RCC 7860 (cell line): ENCODE measurements around the gene DNAJA4.
"Not testable (repeated sequence)": the region's sequence is repeated elsewhere in the genome, so short reads cannot be mapped to it uniquely, and the experiment has no call there.

Experiments
- DNase-seq: peaks from one replicate; pipeline ENCODE4 v3.0.0-alpha.2; 2015; ENCODE audit warnings: low spot score
- FAIRE-seq: peaks from 2 replicates; lab custom pipeline; 2012; peaks lifted over from hg19 to GRCh38; lab: Jason Lieb, UNC

The DNAJA4 gene

GRCh38 chr15:78243491-78243941 is 20.8 kb upstream of the DNAJA4 start:
- DNase-seq (no peak), FAIRE-seq (no peak)

GRCh38 chr15:78244101-78244500 is 20.3 kb upstream of the DNAJA4 start:
- no peak for FAIRE-seq

GRCh38 chr15:78244893-78245292 is 19.5 kb upstream of the DNAJA4 start:
- FAIRE-seq, result no peak
- DNase-seq, result no peak

More at GRCh38 chr15:78244101-78244500, 20.3 kb upstream of the DNAJA4 start:
- no peak for DNase-seq

DNA sequence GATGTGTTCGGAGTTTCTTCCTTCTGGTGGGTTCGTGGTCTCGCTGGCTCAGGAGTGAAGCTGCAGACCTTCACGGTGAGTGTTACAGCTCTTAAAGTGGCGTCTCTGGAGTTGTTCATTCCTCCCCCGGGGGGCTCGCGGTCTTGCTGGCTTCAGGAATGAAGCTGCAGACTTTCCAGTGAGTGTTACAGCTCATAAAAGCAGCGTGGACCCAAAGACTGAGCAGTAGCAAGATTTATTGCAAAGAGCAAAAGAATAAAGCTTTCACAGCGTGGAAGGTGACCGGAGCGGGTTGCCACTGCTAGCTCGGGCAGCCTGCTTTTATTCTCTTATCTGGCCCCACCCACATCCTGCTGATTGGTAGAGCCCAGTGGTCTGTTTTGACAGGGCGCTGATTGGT is 19.0 kb upstream of the DNAJA4 start:
- not testable (repeated sequence) for DNase-seq, FAIRE-seq

DNA sequence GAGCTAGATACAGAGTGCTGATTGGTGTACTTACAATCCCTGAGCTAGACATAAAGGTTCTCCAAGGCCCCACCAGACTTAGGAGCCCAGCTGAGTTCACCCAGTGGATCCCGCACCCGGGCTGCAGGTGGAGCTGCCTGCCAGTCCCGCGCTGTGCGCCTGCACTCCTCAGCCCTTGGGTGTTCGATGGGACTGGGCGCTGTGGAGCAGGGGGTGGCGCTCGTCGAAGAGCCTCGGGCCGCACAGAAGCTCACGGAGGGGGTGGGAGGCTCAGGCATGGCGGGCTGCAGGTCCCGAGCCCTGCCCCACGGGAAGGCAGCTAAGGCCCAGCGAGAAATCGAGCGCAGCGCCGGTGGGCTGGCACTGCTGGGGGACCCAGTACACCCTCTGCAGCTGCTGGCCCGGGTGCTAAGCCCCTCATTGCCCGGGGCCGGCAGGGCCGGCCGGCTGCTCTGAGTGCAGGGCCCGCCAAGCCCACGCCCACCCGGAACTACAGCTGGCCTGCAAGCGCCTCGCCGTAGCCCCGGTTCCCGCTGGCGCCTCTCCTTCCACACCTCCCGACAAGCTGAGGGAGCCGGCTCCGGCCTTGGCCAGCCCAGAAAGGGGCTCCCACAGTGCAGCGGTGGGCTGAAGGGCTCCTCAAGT is 18.3 kb upstream of the DNAJA4 start:
- FAIRE-seq, DNase-seq: not testable (repeated sequence)

DNA sequence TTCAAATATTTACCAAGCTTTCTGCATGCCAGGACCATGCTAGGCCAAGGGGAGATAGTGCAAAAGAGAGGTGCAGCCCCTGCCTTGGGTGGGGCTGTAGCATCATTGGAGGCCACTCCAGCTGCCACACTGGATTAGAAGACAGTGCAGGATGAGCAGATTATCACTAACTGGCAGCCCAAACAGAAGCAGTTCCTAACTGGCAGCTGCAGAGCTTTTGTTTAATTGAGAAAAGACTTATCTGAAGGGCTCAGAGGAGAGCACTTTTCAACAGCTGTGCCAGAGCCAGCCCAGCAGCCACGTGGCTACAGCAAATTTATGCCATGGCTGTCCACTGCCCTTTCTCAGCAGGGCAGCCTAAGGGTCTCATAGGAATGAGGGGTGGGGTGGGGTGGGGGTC is 16.5 kb upstream of the DNAJA4 start:
- FAIRE-seq (no peak), DNase-seq (no peak)

DNA sequence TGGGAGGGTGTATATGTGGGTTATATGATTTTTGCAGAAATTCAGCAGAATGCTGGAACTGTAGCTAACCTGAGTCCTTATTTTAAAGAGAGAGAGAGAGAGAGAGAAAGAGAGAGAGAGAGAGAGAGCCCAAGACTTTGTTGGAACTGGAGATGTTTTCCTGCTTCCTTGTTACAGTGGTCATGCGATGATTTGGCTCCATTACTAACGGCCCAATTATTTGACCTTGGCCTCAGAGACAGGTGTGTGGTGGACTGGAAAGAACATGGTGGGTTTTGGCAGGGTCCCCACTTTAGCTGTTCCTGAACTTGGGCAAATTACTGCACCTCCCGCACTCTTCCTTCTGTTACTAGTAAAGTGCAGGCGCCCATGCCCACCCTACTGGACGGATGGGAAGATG is 15.2 kb upstream of the DNAJA4 start:
- FAIRE-seq (no peak), DNase-seq (no peak)

GRCh38 chr15:78251136-78251535 is 13.2 kb upstream of the DNAJA4 start:
- no peak for DNase-seq
- no peak for FAIRE-seq

- no peak for DNase-seq
- no peak for FAIRE-seq
Observed at GRCh38 chr15:78255421-78256043, 8.8 kb upstream of the DNAJA4 start.

- FAIRE-seq (no peak), DNase-seq (no peak)
Observed at GRCh38 chr15:78256044-78256437, 8.3 kb upstream of the DNAJA4 start.

- FAIRE-seq, result no peak
- no peak for DNase-seq
Observed at GRCh38 chr15:78257681-78258080, 6.7 kb upstream of the DNAJA4 start.

GRCh38 chr15:78259232-78259631 is 5.1 kb upstream of the DNAJA4 start:
- no peak for FAIRE-seq
- DNase-seq, result no peak

DNA sequence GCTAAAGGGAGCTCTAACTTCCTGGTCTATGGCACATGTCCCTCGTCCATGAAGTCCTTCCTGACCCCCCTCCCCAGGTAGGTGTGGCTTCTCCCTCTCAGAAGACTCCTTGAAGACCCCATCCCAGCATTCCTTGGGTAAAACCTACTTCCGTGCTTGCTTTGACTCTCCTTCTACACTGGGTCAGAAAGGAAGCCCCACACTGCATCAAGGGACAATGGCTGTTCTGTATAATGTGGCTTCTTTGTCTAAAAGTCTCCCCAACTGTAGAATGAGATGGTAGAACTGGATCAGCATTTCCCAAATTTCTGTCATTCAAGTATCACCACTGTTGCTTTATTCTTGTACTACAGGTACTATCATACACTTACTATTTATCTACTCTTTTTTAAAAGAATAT is 3.9 kb upstream of the DNAJA4 start:
- FAIRE-seq, result no peak
- no peak for DNase-seq

DNA sequence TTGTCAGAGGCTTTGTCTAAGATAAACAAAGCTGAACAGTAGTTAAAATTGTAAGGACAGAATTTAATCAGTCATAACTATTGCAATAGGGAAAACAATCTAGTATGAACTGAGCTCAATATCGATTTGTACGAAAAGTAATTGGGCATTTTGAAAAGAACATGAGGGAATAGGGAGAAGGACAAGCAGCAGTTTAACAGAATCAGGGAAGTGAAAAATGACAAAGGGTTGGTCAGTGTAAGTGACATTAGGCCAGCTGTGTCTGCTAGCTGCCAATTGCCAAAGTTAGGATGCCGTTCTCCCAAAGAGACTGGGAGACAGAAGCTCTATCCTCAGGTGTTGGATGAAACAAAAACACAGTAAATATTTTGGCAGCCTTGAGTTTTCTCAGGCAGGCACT is 3.3 kb upstream of the DNAJA4 start:
- no peak for DNase-seq
- FAIRE-seq, result no peak

DNA sequence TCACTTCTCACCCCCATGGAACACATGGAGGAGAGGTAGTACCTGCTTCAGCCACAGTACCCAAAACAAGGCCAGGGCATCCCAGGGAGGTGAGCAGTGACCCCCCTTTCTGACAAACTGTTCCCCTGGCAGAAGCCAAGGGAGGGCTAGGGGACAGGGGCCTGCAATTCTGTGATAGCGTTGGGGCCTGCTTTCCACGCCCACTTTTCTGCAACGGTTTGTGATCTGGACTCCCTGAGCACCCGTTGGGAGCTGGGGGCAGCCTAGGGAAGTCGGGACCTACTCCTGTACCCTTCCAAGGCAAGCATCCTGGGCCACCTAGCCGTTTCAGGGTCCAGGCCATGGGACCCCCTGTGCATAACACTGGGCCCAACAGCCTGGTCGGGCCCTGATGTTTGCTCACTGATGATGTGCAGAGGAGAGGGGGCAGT is 996 bp upstream of the DNAJA4 start:
- FAIRE-seq (no peak), DNase-seq (no peak)

- DNase-seq (no peak), FAIRE-seq (no peak)
Observed at GRCh38 chr15:78263907-78264303, 457 bp upstream of the DNAJA4 start.

DNA sequence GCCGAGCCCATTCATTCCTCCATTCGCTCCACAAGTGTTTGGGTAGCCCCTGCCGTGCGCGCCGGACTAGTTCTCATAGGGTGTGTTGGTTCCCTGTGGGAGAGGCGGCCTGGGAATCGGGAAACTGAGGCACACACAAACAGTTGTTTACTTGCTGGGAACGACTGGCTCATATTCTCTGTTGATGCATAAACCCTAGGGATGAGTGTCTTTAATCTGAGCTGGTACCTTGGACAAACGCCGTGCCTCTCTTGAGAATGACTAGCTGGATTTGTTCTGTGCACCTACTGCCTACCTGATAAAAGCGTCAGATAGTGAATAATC is 737 bp downstream of the DNAJA4 start:
- no peak for DNase-seq
- FAIRE-seq, result no peak

DNA sequence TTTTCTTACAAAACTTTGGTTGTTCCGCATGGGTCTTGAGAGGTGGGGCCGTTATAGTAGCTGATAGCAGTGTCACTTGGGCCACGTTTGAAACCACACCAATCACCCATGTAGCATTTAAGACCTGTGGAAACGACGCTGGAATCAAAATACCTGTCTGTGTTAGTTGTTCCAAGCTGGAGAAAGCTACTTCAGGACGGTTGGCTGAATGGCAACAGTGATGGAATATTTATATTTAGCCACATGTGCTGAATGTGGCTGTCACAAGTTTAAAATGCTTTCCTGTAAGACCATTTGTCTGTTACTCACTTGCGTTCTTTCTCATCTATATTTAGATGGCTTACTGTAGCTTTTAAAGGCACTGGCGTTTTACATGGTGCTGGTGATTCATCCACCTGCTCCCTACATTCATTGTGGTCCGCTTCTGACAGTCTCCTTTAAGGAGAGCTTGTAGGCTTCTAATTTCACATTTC is 1.4 kb downstream of the DNAJA4 start:
- DNase-seq (no peak), FAIRE-seq (no peak)

GRCh38 chr15:78266229-78266628 is 1.9 kb downstream of the DNAJA4 start:
- FAIRE-seq, result no peak

GRCh38 chr15:78266806-78267205 is 2.4 kb downstream of the DNAJA4 start:
- FAIRE-seq, result no peak
- no peak for DNase-seq

More at GRCh38 chr15:78266229-78266628, 1.9 kb downstream of the DNAJA4 start:
- no peak for DNase-seq

DNA sequence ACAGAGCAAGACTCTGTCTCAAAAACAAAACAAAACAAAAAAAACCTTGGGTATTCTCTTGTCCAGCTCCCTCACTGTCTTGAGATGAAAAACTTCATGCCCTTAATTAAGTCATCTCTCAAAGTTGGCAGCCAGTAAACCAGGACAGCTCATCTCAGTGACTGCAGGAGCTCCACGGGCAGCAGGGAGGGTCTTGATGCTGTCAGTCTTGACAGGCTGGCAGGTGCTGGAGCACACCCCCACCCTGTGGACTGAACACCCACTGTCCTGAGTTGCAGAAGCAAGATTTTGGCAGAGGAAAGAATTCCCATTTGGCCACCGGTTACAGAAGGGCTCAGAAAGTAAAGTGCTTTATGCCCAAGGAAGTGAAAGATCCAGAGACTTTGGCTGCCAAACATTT is 8.0 kb downstream of the DNAJA4 start:
- no peak for DNase-seq
- FAIRE-seq, result no peak

DNA sequence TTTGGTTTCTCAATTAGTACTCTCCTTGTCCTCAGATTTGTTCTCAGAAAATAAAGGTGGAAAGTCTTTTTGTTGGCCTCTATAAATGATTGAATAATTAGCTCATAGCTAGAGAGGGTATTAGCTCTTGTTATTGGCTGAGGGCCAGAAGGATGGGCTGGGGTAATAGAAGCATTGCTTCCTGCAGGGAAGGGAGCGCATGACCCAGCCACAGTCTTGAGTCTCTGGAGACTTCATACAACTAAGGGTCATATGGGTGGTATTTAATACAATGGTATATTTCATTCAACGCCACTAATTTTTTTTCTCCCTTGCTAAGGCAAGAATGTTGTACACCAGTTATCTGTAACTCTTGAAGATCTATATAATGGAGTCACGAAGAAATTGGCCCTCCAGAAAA is 8.4 kb downstream of the DNAJA4 start:
- DNase-seq (no peak), FAIRE-seq (no peak)

GRCh38 chr15:78274994-78275393 is 10.6 kb downstream of the DNAJA4 start:
- no peak for DNase-seq
- FAIRE-seq, result no peak
